HepG2 (cell line): Measurements from ENCODE around the gene PDCD2L. TPM values are rescaled to one million over a fixed set of nuclear protein-coding genes. Genes with fewer than 3 reads are reported as not detected.

Experiments
- ATAC-seq: fragments of 200-7000 bp; cut with Tn5 transposase; 3 replicates; pipeline ENCODE4 v1.9.1; 2020; ENCODE audit warnings: mild to moderate bottlenecking, moderate library complexity
- BruUV-seq: library from RNA; stranded (reverse); fragments of 400-500 nt; replicated peaks from 2 replicates; lab custom pipeline; 2021; lab: Mats Ljungman, UMichigan
- CTCF ChIA-PET: fragments of 300-600 bp; formaldehyde crosslinking; extraction: SDS; loops from one replicate; lab custom pipeline; 2021; ENCODE audit warnings: low total read pairs, inconsistent platforms, low intra/inter-chr PET ratio; lab: Yijun Ruan, JAX
- POLR2A ChIA-PET: fragments of 350-600 bp; sonication (Branson Sonifier 250); formaldehyde crosslinking; loops from one replicate; lab custom pipeline; 2020; ENCODE audit warnings: antibody characterized with exemption, inconsistent platforms; lab: Yijun Ruan, JAX
- DNase-seq: peaks from one replicate; pipeline ENCODE4 v3.0.0-alpha.2; 2015; ENCODE audit warnings: low spot score
- FAIRE-seq: peaks from 3 replicates; lab custom pipeline; 2011; peaks lifted over from hg19 to GRCh38; lab: Jason Lieb, UNC
- H2AFZ ChIP-seq: one replicate; pipeline ENCODE4 v1.6.1; 2011; ENCODE audit warnings: low read length, inconsistent platforms
- H3K27ac ChIP-seq: fragments of 300-600 bp; 3 replicates; pipeline ENCODE4 v1.8.0; 2011; ENCODE audit warnings: mixed run types, mild to moderate bottlenecking, mixed read lengths, low read length, inconsistent platforms; ENCODE audit not compliant: insufficient read depth; ENCODE audit errors: extremely low read length
- H3K27me3 ChIP-seq, 2 experiments: fragments of 200-600 bp in 1 of 2; 2 replicates in 1 of 2; 3 replicates in 1 of 2; pipeline versions ENCODE4 v1.6.0 to v1.8.0; 2011; ENCODE audit warnings: low read length in 2 of 2, mild to moderate bottlenecking in 2 of 2, moderate library complexity in 2 of 2, inconsistent platforms in 1 of 2; ENCODE audit not compliant: insufficient read depth in 2 of 2, control insufficient read depth in 1 of 2
- H3K36me3 ChIP-seq, 2 experiments: fragments of 200-600 bp in 1 of 2; replicated peaks in 1 of 2; 2 replicates in 1 of 2; 3 replicates in 1 of 2; pipeline versions ENCODE4 v1.5.1 to v1.8.0; 2011; ENCODE audit warnings: low read length in 2 of 2, inconsistent platforms in 1 of 2; ENCODE audit not compliant: insufficient read depth in 2 of 2, control insufficient read depth in 1 of 2
- H3K4me1 ChIP-seq: 2 replicates; pipeline ENCODE4 v1.5.1; 2012; ENCODE audit warnings: low read length, inconsistent platforms; ENCODE audit not compliant: insufficient read depth
- H3K4me2 ChIP-seq: 2 replicates; pipeline ENCODE4 v1.6.0; 2011; ENCODE audit warnings: low read depth, low read length, inconsistent platforms
- H3K4me3 ChIP-seq, 3 experiments: fragments of 200-600 bp in 1 of 3; sonication (generic), shearing (Covaris generic) in 1 of 3; replicated peaks in 1 of 3; 2 replicates each; pipeline ENCODE4 v1.5.1; 2011 to 2016; ENCODE audit warnings: low read length in 3 of 3, inconsistent platforms in 2 of 3, low read depth in 2 of 3, mild to moderate bottlenecking in 2 of 3, control low read depth in 1 of 3, mixed read lengths in 1 of 3; ENCODE audit not compliant: insufficient read depth in 1 of 3
- H3K79me2 ChIP-seq: one replicate; pipeline ENCODE4 v1.6.1; 2011; ENCODE audit warnings: low read length, inconsistent platforms; ENCODE audit not compliant: insufficient read depth
- H3K9ac ChIP-seq: 2 replicates; pipeline ENCODE4 v1.6.0; 2011; ENCODE audit warnings: mild to moderate bottlenecking, low read depth, low read length, inconsistent platforms; ENCODE audit not compliant: insufficient read depth
- H3K9me3 ChIP-seq: 2 replicates; pipeline ENCODE4 v1.5.1; 2012; ENCODE audit warnings: mild to moderate bottlenecking, low read length
- H4K20me1 ChIP-seq: 2 replicates; pipeline ENCODE4 v1.6.0; 2011; ENCODE audit warnings: inconsistent platforms, mild to moderate bottlenecking, low read length, moderate library complexity; ENCODE audit not compliant: insufficient read depth
- CREBL2 ChIP-seq: sonication (generic); formaldehyde crosslinking; IDR thresholded peaks from 2 replicates; pipeline ENCODE4 v1.8.1; 2023; ENCODE audit warnings: missing genetic modification reagents, mild to moderate bottlenecking, borderline replicate concordance
- HINFP ChIP-seq: sonication (generic); formaldehyde crosslinking; IDR thresholded peaks from 2 replicates; pipeline ENCODE4 v1.4.0; 2020; ENCODE audit warnings: low read depth, mild to moderate bottlenecking, missing genetic modification reagents
- HNRNPUL1 ChIP-seq: fragments of 200-400 bp; formaldehyde crosslinking; IDR thresholded peaks from 2 replicates; pipeline ENCODE4 v1.6.1; 2017; ENCODE audit warnings: low read depth, mild to moderate bottlenecking, low read length, moderate library complexity
- ISX ChIP-seq: sonication (generic); formaldehyde crosslinking; conservative IDR thresholded peaks from 2 replicates; pipeline ENCODE4 v1.5.0; 2020; ENCODE audit warnings: missing genetic modification reagents
- POLR2G ChIP-seq: fragments of 200-400 bp; formaldehyde crosslinking; IDR thresholded peaks from 2 replicates; pipeline ENCODE4 v1.6.1; 2018; ENCODE audit warnings: mild to moderate bottlenecking, low read depth, low read length, moderate library complexity
- TFDP2 ChIP-seq: sonication (generic); formaldehyde crosslinking; IDR thresholded peaks from 2 replicates; pipeline ENCODE4 v1.4.0; 2020; ENCODE audit warnings: missing genetic modification reagents
- YEATS4 ChIP-seq: sonication (generic); formaldehyde crosslinking; IDR thresholded peaks from 2 replicates; pipeline ENCODE4 v1.4.0; 2020; ENCODE audit warnings: missing genetic modification reagents, borderline replicate concordance
- ZMAT3 ChIP-seq: sonication (generic); formaldehyde crosslinking; conservative IDR thresholded peaks from 2 replicates; pipeline ENCODE4 v1.7.0; 2021; ENCODE audit warnings: missing genetic modification reagents
- ZNF264 ChIP-seq: sonication (generic); formaldehyde crosslinking; IDR thresholded peaks from 2 replicates; pipeline ENCODE4 v1.4.0; 2020; ENCODE audit warnings: missing genetic modification reagents
- ZNF382 ChIP-seq: sonication (generic); formaldehyde crosslinking; IDR thresholded peaks from 2 replicates; pipeline ENCODE4 v1.5.0; 2020; ENCODE audit warnings: missing genetic modification reagents, mild to moderate bottlenecking, borderline replicate concordance
- ZNF501 ChIP-seq: sonication (generic); formaldehyde crosslinking; IDR thresholded peaks from 2 replicates; pipeline ENCODE4 v1.5.1; 2020; ENCODE audit warnings: mild to moderate bottlenecking, moderate library complexity, missing genetic modification reagents
- ZNF589 ChIP-seq: sonication (generic); formaldehyde crosslinking; conservative IDR thresholded peaks from 2 replicates; pipeline ENCODE4 v1.8.0; 2022; ENCODE audit warnings: mild to moderate bottlenecking, moderate library complexity, missing genetic modification reagents
- ZNF616 ChIP-seq: sonication (generic); formaldehyde crosslinking; IDR thresholded peaks from 2 replicates; pipeline ENCODE4 v1.5.0; 2020; ENCODE audit warnings: low read depth, mild to moderate bottlenecking, missing genetic modification reagents
- ZNF660 ChIP-seq: sonication (generic); formaldehyde crosslinking; IDR thresholded peaks from 2 replicates; pipeline ENCODE4 v1.5.1; 2020; ENCODE audit warnings: mild to moderate bottlenecking, low read depth, missing genetic modification reagents, borderline replicate concordance
- ZNF749 ChIP-seq: sonication (generic); formaldehyde crosslinking; IDR thresholded peaks from 2 replicates; pipeline ENCODE4 v1.8.0; 2022; ENCODE audit warnings: mild to moderate bottlenecking, missing genetic modification reagents, moderate library complexity, borderline replicate concordance
- ZNF816 ChIP-seq: sonication (generic); formaldehyde crosslinking; IDR thresholded peaks from 2 replicates; pipeline ENCODE4 v1.8.0; 2022; ENCODE audit warnings: missing genetic modification reagents, mild to moderate bottlenecking, borderline replicate concordance
- WGBS: methylation state at CpG from one replicate; pipeline ENCODE4 v1.1.6; 2017; ENCODE audit warnings: low lambda C conversion rate; 5-methylcytosine and 5-hydroxymethylcytosine counted together
- in situ Hi-C: cut with HindIII; loops from 2 replicates; pipeline ENCODE4 v1.10.0; 2017; ENCODE audit warnings: low pct_unique_long_range_greater_than_20kb; ENCODE audit not compliant: extremely low pct_ligation_motif_present
- intact Hi-C: fragments of 100-400 bp; cut with micrococcal nuclease; formaldehyde crosslinking; loops from one replicate; pipeline ENCODE4 v1.10.0; 2022; ENCODE audit not compliant: unreplicated experiment
- polyA plus RNA-seq, 8 experiments: library from polyadenylated mRNA; depleted of rRNA in 3 of 8; stranded (reverse) in 7 of 8; unstranded in 1 of 8; fragments of >200 nt; fragmentation: Illumina TruSeq in 4 of 8; extraction: Trizol in 4 of 8; gene quantifications; 2 replicates each; pipeline versions ENCODE4 v1.2.1 to v1.2.3, GENCODE V29; 2011 to 2016; ENCODE audit warnings: low read depth in 4 of 8, missing spikeins in 1 of 8, mixed read lengths in 1 of 8; ENCODE audit not compliant: insufficient read depth in 1 of 8
- total RNA-seq, 5 experiments: library from RNA; depleted of rRNA; stranded (reverse); fragments of >200 nt; fragmentation: Illumina TruSeq; extraction: Trizol; gene quantifications; 2 replicates each; pipeline ENCODE4 v1.2.3, GENCODE V29; 2016; ENCODE audit warnings: low read depth in 1 of 5
- TF ChIP-seq, protein P1 (sequence below): sonication (generic); formaldehyde crosslinking; IDR thresholded peaks from 2 replicates; pipeline ENCODE4 v1.8.1; 2023; ENCODE audit warnings: mild to moderate bottlenecking, missing genetic modification reagents, borderline replicate concordance
- TF ChIP-seq, protein P2 (sequence below): sonication (generic); formaldehyde crosslinking; IDR thresholded peaks from 2 replicates; pipeline ENCODE4 v1.5.0; 2020; ENCODE audit warnings: missing genetic modification reagents

PDCD2L gene
- total and polyA plus RNA-seq, 2 of the 13 experiments (the other 11 are each of a cell fraction or from before 2014, with no cell fraction given): 29.3 to 35.2 TPM

DNA sequence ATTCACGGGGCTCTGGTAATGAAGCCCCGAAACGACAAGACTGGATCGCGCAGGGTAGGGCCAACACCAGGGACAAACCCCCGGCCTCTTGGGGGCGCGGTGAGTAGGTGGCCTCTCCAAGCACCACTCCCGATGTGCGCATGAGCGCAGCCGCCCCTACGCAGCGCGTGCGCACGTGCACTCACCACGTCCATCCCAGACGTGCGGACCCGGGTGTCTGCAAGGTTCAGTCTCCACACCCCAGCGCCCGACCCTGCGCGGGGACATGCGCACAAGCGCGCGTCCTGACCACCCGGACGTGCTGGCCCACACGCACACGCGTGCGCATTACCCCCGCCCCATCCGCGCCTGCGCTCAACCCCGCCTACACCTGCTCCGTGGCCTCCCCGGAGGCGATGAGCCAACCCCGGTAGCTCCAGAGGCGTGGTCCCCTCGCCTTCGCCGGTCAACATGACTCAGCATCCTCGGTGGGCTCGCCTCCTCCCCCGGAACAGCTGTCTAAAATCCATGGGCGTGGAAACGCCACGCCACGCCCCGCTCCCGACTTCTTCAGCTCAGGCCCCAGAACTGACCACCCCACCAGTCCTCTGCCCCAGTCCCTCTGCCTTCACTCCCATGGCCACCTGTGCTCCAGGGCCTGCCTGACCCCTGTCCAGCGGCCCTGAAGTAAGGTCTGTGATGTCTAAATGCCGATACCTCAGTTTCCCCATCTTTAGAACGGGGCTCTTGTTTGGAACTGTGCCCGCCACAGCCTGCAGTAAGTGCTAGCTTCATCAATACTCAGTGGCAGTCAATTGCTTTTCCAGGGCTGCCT is 44.9 kb upstream of the PDCD2L start (continued):
- 0 out of 2 replicates have a peak, but pooled peaks have one; percentile 74 for TF ChIP-seq ZNF749 (CRISPR knock-in tag)
- TF ChIP-seq, protein P1, sequence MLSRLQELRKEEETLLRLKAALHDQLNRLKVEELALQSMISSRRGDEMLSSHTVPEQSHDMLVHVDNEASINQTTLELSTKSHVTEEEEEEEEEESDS: no peak

DNA sequence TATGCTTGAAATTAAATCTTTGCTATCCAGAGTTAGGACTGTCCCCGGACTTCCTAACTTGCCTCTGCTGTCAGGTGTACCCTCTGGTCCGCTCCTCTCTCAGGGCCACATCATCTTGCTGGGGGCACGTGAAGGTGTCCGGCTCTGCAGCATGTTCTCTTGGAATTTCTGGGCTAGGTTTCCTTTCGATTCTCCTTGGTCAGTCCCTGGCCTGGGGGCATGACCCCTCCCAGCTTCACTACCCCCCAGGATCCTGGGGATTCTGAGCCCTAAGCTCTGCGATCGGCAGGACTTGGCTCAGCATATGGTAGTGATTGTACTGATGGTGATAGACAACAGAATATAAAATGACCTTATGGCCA is 44.3 kb upstream of the PDCD2L start:
- Histone ChIP-seq H2AFZ (no peak overlapping the region), H3K79me2 (no peaks in the 10 kb centered on the region), H3K27me3 (no peaks in the 10 kb centered on the region), H4K20me1 (no peaks in the 10 kb centered on the region), H3K27ac (peak overlapping the region; percentile 86), H3K9ac (peak overlapping the region; percentile 67), H3K36me3 (peaks cover 0 to 2% of the 10 kb centered on the region in 2 experiments; a peak in 2 of 5 replicates), H3K4me2 (peak overlapping the region; percentile 87), H3K4me1 (peaks cover 70% of the 10 kb centered on the region), H3K4me3 (peak overlapping the region; percentile 32 to 75 (median 50)), H3K9me3 (no peaks in the 10 kb centered on the region)
- FAIRE-seq (no peak), DNase-seq (no peak), ATAC-seq (peak; percentile 2)
- CTCF ChIA-PET: no interaction called here
- in situ Hi-C loops: no loop called here
- intact Hi-C loops: no loop called here
- TSS peak; percentile 76 for BruUV-seq
- POLR2A ChIA-PET: interaction anchor here (0.7 to 1.5 kb wide), 7 partner anchors 9 to 1111 kb away, joined by 3 to 4 read pairs (median 4); partner anchors contain the start of gene LSM14A
- 57% methylated on average over 7 of the region's 7 CpGs for WGBS
- TF ChIP-seq ISX (CRISPR knock-in tag) (no peak), ZNF589 (CRISPR knock-in tag) (0 out of 2 replicates have a peak, but pooled peaks have one; percentile 2), ZMAT3 (CRISPR knock-in tag) (no peak), TFDP2 (CRISPR knock-in tag) (no peak), POLR2G (peak; percentile 43; the same call in 1 of the 2 replicates), ZNF616 (CRISPR knock-in tag) (0 out of 2 replicates have a peak, but pooled peaks have one; percentile 12), ZNF660 (no peak), YEATS4 (CRISPR knock-in tag) (no peak), ZNF264 (CRISPR knock-in tag) (no peak), HNRNPUL1 (no peak), ZNF382 (CRISPR knock-in tag) (no peak), HINFP (CRISPR knock-in tag) (0 out of 2 replicates have a peak, but pooled peaks have one; percentile 31), CREBL2 (CRISPR knock-in tag) (no peak), ZNF501 (peak; percentile 6; the same call in 1 of the 2 replicates), ZNF816 (CRISPR knock-in tag) (0 out of 2 replicates have a peak, but pooled peaks have one; percentile 56)
- TF ChIP-seq, protein P2, sequence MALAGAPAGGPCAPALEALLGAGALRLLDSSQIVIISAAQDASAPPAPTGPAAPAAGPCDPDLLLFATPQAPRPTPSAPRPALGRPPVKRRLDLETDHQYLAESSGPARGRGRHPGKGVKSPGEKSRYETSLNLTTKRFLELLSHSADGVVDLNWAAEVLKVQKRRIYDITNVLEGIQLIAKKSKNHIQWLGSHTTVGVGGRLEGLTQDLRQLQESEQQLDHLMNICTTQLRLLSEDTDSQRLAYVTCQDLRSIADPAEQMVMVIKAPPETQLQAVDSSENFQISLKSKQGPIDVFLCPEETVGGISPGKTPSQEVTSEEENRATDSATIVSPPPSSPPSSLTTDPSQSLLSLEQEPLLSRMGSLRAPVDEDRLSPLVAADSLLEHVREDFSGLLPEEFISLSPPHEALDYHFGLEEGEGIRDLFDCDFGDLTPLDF (CRISPR knock-in tag): no peak
